K562 (cell line): ENCODE data around the gene DPP8. TPM values are rescaled to one million over a fixed set of nuclear protein-coding genes. Genes with fewer than 3 reads are reported as not detected.

Source experiments
- ATF4 ChIP-seq: fragments of 450-650 bp; formaldehyde crosslinking; IDR thresholded peaks from 2 replicates; pipeline ENCODE4 v1.4.0; 2022; ENCODE audit warnings: mild to moderate bottlenecking, moderate library complexity
- BRF1 ChIP-seq: IDR thresholded peaks from 3 replicates; pipeline ENCODE4 v1.6.1; 2011; ENCODE audit warnings: borderline replicate concordance, mild to moderate bottlenecking; ENCODE audit not compliant: insufficient read length; ENCODE audit errors: extremely low read depth
- DMBX1 ChIP-seq: fragments of 250-450 bp; sonication (Bioruptor Pico); IDR thresholded peaks from 2 replicates; pipeline ENCODE4 v1.8.0; 2022; ENCODE audit warnings: inconsistent platforms, mild to moderate bottlenecking, moderate library complexity, borderline replicate concordance
- EHMT2 ChIP-seq: fragments of 450-650 bp; IDR thresholded peaks from 2 replicates; pipeline ENCODE4 v1.6.1; 2018; ENCODE audit warnings: antibody characterized with exemption
- FOXP4 ChIP-seq: sonication (generic); formaldehyde crosslinking; IDR thresholded peaks from 2 replicates; pipeline ENCODE4 v1.8.0; 2022; ENCODE audit warnings: mild to moderate bottlenecking, missing genetic modification reagents, borderline replicate concordance
- MCM2 ChIP-seq: fragments of 450-650 bp; IDR thresholded peaks from 2 replicates; pipeline ENCODE4 v1.6.1; 2017; ENCODE audit warnings: low read depth, mild to moderate bottlenecking
- NFATC3 ChIP-seq: fragments of 450-650 bp; IDR thresholded peaks from 2 replicates; pipeline ENCODE4 v1.6.1; 2017; ENCODE audit warnings: mild to moderate bottlenecking
- ZBTB17 ChIP-seq: fragments of 450-650 bp; formaldehyde crosslinking; IDR thresholded peaks from 2 replicates; pipeline ENCODE4 v1.4.0; 2020; ENCODE audit warnings: mild to moderate bottlenecking
- ZNF740 ChIP-seq, 3 experiments: fragments of 200-800 bp in 1 of 3; sonication (Bioruptor generic) in 1 of 3; sonication (generic) in 1 of 3; formaldehyde crosslinking in 1 of 3; IDR thresholded peaks; 2 replicates each; pipeline versions ENCODE4 v1.6.1 to v1.8.0; 2016 to 2022; ENCODE audit warnings: mild to moderate bottlenecking in 2 of 3, missing compliant biosample characterization in 2 of 3, missing genetic modification characterization in 2 of 3, missing genetic modification reagents in 1 of 3
- polyA plus RNA-seq, 8 experiments: library from polyadenylated mRNA; depleted of rRNA in 4 of 8; stranded (reverse) in 5 of 8; unstranded in 3 of 8; fragments of >200 nt; fragmentation: Nextera tagmentation in 2 of 8; fragmentation: Illumina TruSeq in 1 of 8; extraction: Ambion mirVana in 2 of 8; extraction: Trizol in 1 of 8; gene quantifications; 2 replicates each; pipeline versions ENCODE4 v1.2.1 to v1.2.3, GENCODE V29; 2011 to 2014; ENCODE audit warnings: inconsistent platforms in 1 of 8, missing spikeins in 1 of 8
- total RNA-seq, 7 experiments: library from RNA; depleted of rRNA in 6 of 7; stranded (reverse); fragments of >200 nt in 6 of 7; fragmentation: Illumina TruSeq in 2 of 7; extraction: Trizol in 2 of 7; gene quantifications; 2 replicates each; pipeline versions ENCODE4 v1.2.1 to v1.2.3, GENCODE V29; 2011 to 2021; ENCODE audit warnings: low replicate concordance in 1 of 7
- TF ChIP-seq, protein P1 (sequence below): fragments of 250-450 bp; sonication (Bioruptor Pico); IDR thresholded peaks from 2 replicates; pipeline ENCODE4 v1.4.0; 2020; ENCODE audit warnings: mild to moderate bottlenecking, moderate library complexity
- TF ChIP-seq, protein P2 (sequence below): fragments of 450-650 bp; conservative IDR thresholded peaks from 2 replicates; pipeline ENCODE4 v1.6.1; 2016; ENCODE audit warnings: missing genetic modification characterization, low read depth, mild to moderate bottlenecking, missing compliant biosample characterization, moderate library complexity
- TF ChIP-seq, protein P3 (sequence below): fragments of 250-450 bp; sonication (Bioruptor Pico); IDR thresholded peaks from 2 replicates; pipeline ENCODE4 v1.9.0; 2021; ENCODE audit warnings: mild to moderate bottlenecking, inconsistent platforms
- TF ChIP-seq, protein P4 (sequence below): fragments of 450-650 bp; formaldehyde crosslinking; IDR thresholded peaks from 2 replicates; pipeline ENCODE4 v1.4.0; 2022; ENCODE audit warnings: missing genetic modification characterization

The DPP8 gene
- total and polyA plus RNA-seq, 9 of the 15 experiments (the other 6 are each of a cell fraction or from before 2014, with no cell fraction given), result 5.5 to 36.7 (median 20.7) TPM

DNA sequence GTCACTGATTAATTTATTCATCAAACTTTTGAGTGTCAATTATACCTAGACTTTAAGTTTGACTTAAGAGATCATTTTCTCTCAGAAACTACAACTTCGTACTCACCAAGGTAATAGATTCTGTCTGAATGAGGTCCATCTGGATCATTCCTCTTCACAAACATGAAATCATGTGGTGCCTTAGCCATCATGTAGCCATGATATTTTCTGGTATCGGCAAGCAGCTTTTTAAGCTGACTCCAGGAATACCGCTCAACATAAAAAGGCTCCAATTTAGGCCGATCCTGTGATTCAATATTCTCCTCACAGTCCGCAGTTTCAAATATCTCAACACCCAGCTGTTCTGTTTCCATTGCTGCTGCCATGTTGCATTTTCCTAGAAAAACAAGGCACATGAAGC is 5.3 kb downstream of the DPP8 start (continued):
- TF ChIP-seq, protein P1, sequence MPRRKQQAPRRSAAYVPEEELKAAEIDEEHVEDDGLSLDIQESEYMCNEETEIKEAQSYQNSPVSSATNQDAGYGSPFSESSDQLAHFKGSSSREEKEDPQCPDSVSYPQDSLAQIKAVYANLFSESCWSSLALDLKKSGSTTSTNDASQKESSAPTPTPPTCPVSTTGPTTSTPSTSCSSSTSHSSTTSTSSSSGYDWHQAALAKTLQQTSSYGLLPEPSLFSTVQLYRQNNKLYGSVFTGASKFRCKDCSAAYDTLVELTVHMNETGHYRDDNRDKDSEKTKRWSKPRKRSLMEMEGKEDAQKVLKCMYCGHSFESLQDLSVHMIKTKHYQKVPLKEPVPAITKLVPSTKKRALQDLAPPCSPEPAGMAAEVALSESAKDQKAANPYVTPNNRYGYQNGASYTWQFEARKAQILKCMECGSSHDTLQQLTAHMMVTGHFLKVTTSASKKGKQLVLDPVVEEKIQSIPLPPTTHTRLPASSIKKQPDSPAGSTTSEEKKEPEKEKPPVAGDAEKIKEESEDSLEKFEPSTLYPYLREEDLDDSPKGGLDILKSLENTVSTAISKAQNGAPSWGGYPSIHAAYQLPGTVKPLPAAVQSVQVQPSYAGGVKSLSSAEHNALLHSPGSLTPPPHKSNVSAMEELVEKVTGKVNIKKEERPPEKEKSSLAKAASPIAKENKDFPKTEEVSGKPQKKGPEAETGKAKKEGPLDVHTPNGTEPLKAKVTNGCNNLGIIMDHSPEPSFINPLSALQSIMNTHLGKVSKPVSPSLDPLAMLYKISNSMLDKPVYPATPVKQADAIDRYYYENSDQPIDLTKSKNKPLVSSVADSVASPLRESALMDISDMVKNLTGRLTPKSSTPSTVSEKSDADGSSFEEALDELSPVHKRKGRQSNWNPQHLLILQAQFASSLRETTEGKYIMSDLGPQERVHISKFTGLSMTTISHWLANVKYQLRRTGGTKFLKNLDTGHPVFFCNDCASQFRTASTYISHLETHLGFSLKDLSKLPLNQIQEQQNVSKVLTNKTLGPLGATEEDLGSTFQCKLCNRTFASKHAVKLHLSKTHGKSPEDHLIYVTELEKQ (CRISPR knock-in tag), result no peak
- 0 out of 2 replicates have a peak, but pooled peaks have one; percentile 42 for TF ChIP-seq ZBTB17 (CRISPR knock-in tag)
- TF ChIP-seq MCM2, result no peak
- peak; percentile 30; the same call in 1 of the 2 replicates for TF ChIP-seq DMBX1
- no peak for TF ChIP-seq ZNF740 (CRISPR knock-in tag; IDR thresholded peaks at IDR 0.05)
- 0 out of 4 replicates have a peak, but pooled peaks of 1 of the 2 experiments have one; percentile 32 for TF ChIP-seq ZNF740 (tag; IDR thresholded peaks at IDR 0.05)
- TF ChIP-seq EHMT2, result 0 out of 2 replicates have a peak, but pooled peaks have one; percentile 32
- TF ChIP-seq, protein P2, sequence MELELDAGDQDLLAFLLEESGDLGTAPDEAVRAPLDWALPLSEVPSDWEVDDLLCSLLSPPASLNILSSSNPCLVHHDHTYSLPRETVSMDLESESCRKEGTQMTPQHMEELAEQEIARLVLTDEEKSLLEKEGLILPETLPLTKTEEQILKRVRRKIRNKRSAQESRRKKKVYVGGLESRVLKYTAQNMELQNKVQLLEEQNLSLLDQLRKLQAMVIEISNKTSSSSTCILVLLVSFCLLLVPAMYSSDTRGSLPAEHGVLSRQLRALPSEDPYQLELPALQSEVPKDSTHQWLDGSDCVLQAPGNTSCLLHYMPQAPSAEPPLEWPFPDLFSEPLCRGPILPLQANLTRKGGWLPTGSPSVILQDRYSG (tag), result peak; percentile 77; the same call in 1 of the 2 replicates
- no peak for TF ChIP-seq BRF1
- TF ChIP-seq FOXP4, result no peak
- TF ChIP-seq NFATC3, result no peak
- TF ChIP-seq, protein P3, sequence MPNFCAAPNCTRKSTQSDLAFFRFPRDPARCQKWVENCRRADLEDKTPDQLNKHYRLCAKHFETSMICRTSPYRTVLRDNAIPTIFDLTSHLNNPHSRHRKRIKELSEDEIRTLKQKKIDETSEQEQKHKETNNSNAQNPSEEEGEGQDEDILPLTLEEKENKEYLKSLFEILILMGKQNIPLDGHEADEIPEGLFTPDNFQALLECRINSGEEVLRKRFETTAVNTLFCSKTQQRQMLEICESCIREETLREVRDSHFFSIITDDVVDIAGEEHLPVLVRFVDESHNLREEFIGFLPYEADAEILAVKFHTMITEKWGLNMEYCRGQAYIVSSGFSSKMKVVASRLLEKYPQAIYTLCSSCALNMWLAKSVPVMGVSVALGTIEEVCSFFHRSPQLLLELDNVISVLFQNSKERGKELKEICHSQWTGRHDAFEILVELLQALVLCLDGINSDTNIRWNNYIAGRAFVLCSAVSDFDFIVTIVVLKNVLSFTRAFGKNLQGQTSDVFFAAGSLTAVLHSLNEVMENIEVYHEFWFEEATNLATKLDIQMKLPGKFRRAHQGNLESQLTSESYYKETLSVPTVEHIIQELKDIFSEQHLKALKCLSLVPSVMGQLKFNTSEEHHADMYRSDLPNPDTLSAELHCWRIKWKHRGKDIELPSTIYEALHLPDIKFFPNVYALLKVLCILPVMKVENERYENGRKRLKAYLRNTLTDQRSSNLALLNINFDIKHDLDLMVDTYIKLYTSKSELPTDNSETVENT (CRISPR knock-in tag), result no peak
- peak; percentile 53; the same call in 1 of the 2 replicates for TF ChIP-seq ATF4
- TF ChIP-seq, protein P4, sequence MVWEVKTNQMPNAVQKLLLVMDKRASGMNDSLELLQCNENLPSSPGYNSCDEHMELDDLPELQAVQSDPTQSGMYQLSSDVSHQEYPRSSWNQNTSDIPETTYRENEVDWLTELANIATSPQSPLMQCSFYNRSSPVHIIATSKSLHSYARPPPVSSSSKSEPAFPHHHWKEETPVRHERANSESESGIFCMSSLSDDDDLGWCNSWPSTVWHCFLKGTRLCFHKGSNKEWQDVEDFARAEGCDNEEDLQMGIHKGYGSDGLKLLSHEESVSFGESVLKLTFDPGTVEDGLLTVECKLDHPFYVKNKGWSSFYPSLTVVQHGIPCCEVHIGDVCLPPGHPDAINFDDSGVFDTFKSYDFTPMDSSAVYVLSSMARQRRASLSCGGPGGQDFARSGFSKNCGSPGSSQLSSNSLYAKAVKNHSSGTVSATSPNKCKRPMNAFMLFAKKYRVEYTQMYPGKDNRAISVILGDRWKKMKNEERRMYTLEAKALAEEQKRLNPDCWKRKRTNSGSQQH (CRISPR knock-in tag), result no peak
